ENCODE data around the gene UBP1.

Gene UBP1

GRCh38 chr3:33442190-33442589 lies 2.0 kb upstream of the UBP1 start:
- peak overlapping the region; percentile 93 for H3K27ac ChIP-seq (ENCODE audit: poor library complexity, severe bottlenecking)
- H3K36me3 ChIP-seq (ENCODE audit: low read depth) = no peaks in the 10 kb centered on the region
- no peak overlapping the region for H3K4me3 ChIP-seq (ENCODE audit: severe bottlenecking)
- H3K9me3 ChIP-seq (ENCODE audit: severe bottlenecking) = no peaks in the 10 kb centered on the region
- DNase-seq (ENCODE audit: low spot score) (no peak), ATAC-seq (ENCODE audit: low read depth) (no peak)
- no peaks in the 10 kb centered on the region for H3K27me3 ChIP-seq (ENCODE audit: insufficient read depth, poor library complexity, severe bottlenecking)
- TF ChIP-seq, protein P1, sequence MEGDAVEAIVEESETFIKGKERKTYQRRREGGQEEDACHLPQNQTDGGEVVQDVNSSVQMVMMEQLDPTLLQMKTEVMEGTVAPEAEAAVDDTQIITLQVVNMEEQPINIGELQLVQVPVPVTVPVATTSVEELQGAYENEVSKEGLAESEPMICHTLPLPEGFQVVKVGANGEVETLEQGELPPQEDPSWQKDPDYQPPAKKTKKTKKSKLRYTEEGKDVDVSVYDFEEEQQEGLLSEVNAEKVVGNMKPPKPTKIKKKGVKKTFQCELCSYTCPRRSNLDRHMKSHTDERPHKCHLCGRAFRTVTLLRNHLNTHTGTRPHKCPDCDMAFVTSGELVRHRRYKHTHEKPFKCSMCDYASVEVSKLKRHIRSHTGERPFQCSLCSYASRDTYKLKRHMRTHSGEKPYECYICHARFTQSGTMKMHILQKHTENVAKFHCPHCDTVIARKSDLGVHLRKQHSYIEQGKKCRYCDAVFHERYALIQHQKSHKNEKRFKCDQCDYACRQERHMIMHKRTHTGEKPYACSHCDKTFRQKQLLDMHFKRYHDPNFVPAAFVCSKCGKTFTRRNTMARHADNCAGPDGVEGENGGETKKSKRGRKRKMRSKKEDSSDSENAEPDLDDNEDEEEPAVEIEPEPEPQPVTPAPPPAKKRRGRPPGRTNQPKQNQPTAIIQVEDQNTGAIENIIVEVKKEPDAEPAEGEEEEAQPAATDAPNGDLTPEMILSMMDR (IDR thresholded peaks at IDR 0.05; ENCODE audit: poor library complexity, severe bottlenecking) = no peak
- peaks cover 16% of the 10 kb centered on the region for H3K4me1 ChIP-seq (ENCODE audit: insufficient read depth, poor library complexity, severe bottlenecking)

DNA sequence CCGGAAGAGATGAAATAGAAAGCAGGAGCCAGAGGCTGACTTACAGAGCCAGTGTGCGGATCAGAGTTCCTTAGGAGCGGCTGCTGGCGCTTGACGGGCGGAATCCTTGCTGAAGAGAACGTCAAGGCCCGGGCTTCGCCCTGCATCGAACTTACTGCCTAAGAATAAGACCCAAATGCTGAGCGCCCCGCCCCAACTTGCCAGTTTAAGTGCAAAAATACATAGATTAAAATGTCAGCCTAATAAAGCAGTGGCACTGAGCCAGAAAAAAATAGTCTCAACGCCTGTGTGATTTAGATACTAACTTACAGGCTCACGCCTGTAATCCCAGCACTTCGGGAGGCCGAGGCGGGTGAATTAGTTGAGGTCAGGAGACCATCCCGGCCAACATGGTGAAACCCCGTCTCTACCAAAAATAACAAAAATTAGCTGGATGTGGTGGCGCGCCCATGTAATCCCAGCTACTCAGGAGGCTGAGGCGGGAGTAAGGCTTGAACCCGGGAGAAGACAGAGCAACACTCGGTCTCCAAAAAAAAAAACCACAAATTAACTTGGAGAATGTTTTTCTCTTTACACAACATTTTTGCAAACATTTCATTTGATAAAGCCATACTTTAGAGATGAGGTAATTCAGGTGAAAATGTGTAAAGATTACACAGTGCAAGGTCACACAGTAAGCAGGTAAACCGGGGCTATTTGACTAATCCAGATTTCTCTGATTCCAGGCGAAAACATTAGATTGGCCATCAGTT lies 1.2 kb upstream of the UBP1 start:
- Histone ChIP-seq H3K27ac (ENCODE audit: poor library complexity, severe bottlenecking) (peak overlapping the region; percentile 93), H3K27me3 (ENCODE audit: insufficient read depth, poor library complexity, severe bottlenecking) (no peaks in the 10 kb centered on the region), H3K4me3 (ENCODE audit: severe bottlenecking) (peak overlapping the region; percentile 45), H3K4me1 (ENCODE audit: insufficient read depth, poor library complexity, severe bottlenecking) (peaks cover 22% of the 10 kb centered on the region), H3K36me3 (ENCODE audit: low read depth) (no peaks in the 10 kb centered on the region), H3K9me3 (ENCODE audit: severe bottlenecking) (no peaks in the 10 kb centered on the region)
- TF ChIP-seq, protein P1 (IDR thresholded peaks at IDR 0.05; ENCODE audit: poor library complexity, severe bottlenecking) = no peak
- peak; percentile 2; the same call in 2 of the 3 replicates for ATAC-seq (ENCODE audit: low read depth)
- peak; percentile 56 for DNase-seq (ENCODE audit: low spot score)

GRCh38 chr3:33439546-33440327 lies 468 bp downstream of the UBP1 start:
- H3K4me3 ChIP-seq (ENCODE audit: severe bottlenecking) = peak overlapping the region; percentile 81
- peaks cover 29% of the 10 kb centered on the region for H3K4me1 ChIP-seq (ENCODE audit: insufficient read depth, poor library complexity, severe bottlenecking)
- H3K27me3 ChIP-seq (ENCODE audit: insufficient read depth, poor library complexity, severe bottlenecking) = no peaks in the 10 kb centered on the region
- TF ChIP-seq, protein P1 (IDR thresholded peaks at IDR 0.05; ENCODE audit: poor library complexity, severe bottlenecking) = peak; percentile 40
- peak overlapping the region; percentile 93 for H3K27ac ChIP-seq (ENCODE audit: poor library complexity, severe bottlenecking)
- DNase-seq (ENCODE audit: low spot score) = peak; percentile 68
- 0 out of 2 replicates have a peak, but pooled peaks cover 7% of the 10 kb centered on the region for H3K36me3 ChIP-seq (ENCODE audit: low read depth)
- ATAC-seq (ENCODE audit: low read depth) = peak; percentile 2
- H3K9me3 ChIP-seq (ENCODE audit: severe bottlenecking) = no peaks in the 10 kb centered on the region

- Histone ChIP-seq H3K4me1 (ENCODE audit: insufficient read depth, poor library complexity, severe bottlenecking) (peaks cover 30% of the 10 kb centered on the region), H3K9me3 (ENCODE audit: severe bottlenecking) (no peaks in the 10 kb centered on the region), H3K27ac (ENCODE audit: poor library complexity, severe bottlenecking) (peak overlapping the region; percentile 93), H3K27me3 (ENCODE audit: insufficient read depth, poor library complexity, severe bottlenecking) (no peaks in the 10 kb centered on the region), H3K4me3 (ENCODE audit: severe bottlenecking) (peak overlapping the region; percentile 81), H3K36me3 (ENCODE audit: low read depth) (0 out of 2 replicates have a peak, but pooled peaks cover 7% of the 10 kb centered on the region)
- ATAC-seq (ENCODE audit: low read depth) = no peak
- DNase-seq (ENCODE audit: low spot score) = no peak
- TF ChIP-seq, protein P1 (IDR thresholded peaks at IDR 0.05; ENCODE audit: poor library complexity, severe bottlenecking) = no peak
Measured at GRCh38 chr3:33438881-33439545, 1.2 kb downstream of the UBP1 start.

Data from RWPE2 (cell line).